ENCODE measurements around the gene COL26A1.

Gene COL26A1

GRCh38 chr7:101368422-101369165 lies 5.9 kb downstream of the COL26A1 start:
- in situ Hi-C loops (cut with MboI; ENCODE audit: low sequenced_read_pairs): no loop called here

DNA sequence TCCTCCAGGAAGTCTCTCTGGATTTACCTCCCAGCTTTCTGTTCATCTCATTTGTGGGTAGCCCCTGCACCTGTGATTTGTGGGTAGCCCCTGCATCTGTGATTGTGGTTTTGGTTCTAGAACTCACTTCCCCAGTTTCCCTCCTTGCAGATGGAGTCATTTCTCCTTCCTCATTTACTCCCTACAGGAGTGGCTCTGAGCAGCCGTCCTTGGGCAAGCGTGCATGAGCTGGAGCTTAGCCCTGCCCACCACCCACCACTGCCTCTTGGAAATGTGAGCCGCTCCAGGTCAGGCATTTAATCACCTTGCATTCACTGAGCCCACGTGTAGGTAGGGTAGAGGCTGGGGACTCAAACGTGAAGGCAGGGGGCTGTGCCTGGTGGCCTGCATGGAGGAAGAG lies 8.2 kb downstream of the COL26A1 start:
- in situ Hi-C loops (cut with MboI; ENCODE audit: low sequenced_read_pairs): no loop called here

- in situ Hi-C loops (cut with MboI; ENCODE audit: low sequenced_read_pairs): no loop called here
These were observed 11.3 kb downstream of the COL26A1 start for GRCh38 chr7:101373812-101374614.

DNA sequence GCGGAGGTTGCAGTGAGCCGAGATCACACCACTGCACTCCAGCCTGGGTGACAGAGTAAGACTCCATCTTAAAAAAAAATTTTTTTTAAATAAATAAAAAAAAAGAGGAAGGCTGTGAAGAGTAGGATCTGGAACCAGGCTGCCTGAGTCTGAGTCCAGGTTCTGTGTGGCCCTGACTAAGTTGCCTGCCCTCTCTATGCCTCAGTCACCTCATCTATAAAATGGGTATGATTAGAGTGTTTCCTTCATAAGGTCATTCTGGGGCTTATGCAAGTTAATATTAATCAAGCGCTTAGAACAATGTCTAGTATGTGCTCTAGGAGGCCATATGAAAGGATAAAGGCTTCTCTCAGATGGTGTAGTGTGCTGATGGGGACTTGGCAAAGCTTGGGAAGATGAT lies 12.3 kb downstream of the COL26A1 start:
- in situ Hi-C loops (cut with MboI; ENCODE audit: low sequenced_read_pairs): no loop called here

DNA sequence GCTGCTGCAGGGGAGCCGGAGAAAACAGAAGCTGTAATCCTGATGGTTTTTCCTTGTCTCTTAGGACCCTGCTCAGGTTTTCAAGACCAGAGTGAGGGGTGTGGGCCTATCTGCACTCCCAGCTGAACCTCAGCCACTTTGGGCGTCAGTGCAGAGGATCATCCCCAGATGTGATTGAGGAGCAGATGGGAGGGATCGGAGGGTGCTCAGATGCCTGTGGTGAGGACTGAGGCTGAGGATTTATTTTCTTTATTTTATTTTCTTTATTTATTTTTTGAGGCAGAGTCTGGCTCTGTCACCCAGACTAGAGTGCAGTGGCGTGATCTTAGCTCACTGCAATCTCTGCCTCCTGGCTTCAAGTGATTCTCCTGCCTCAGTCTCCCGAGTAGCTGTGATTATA lies 13.9 kb downstream of the COL26A1 start:
- in situ Hi-C loops (cut with MboI; ENCODE audit: low sequenced_read_pairs): no loop called here

GRCh38 chr7:101377189-101377736 lies 14.6 kb downstream of the COL26A1 start:
- in situ Hi-C loops (cut with MboI; ENCODE audit: low sequenced_read_pairs): no loop called here

GRCh38 chr7:101378751-101379174 lies 16.1 kb downstream of the COL26A1 start:
- in situ Hi-C loops (cut with MboI; ENCODE audit: low sequenced_read_pairs): no loop called here

GRCh38 chr7:101379302-101379701 lies 16.6 kb downstream of the COL26A1 start:
- in situ Hi-C loops (cut with MboI; ENCODE audit: low sequenced_read_pairs): no loop called here

DNA sequence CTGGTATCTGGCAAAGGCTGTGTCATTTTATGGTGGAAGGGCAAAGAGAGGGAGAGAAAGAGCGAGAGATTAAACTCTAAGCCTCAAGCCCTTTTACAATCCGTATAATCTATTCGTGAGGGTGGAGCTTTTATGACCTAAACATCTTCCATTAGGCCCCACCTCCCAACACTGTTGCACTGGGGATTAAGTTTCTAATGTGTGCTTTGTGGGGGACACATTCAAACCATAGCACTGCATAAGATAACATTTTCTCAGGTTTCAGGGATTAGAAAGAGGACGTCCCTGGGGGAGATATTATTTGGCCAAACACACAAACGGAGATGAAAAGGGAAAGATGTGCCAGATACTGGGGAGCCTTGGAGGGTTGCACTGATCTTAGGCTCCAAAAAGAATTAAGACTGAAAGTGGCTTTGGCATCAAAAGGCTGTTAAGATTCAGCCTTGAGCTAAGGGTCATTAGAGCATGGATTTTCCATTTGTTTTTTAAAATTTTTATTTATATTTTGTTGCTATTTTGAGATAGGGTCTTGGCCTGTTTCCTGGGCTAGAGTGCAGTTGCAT lies 19.0 kb downstream of the COL26A1 start:
- in situ Hi-C loops (cut with MboI; ENCODE audit: low sequenced_read_pairs): no loop called here

GRCh38 chr7:101382937-101383336 lies 20.3 kb downstream of the COL26A1 start:
- in situ Hi-C loops (cut with MboI; ENCODE audit: low sequenced_read_pairs): no loop called here

GRCh38 chr7:101386177-101386557 lies 23.5 kb downstream of the COL26A1 start:
- in situ Hi-C loops (cut with MboI; ENCODE audit: low sequenced_read_pairs): no loop called here

GRCh38 chr7:101386558-101387231 lies 24.0 kb downstream of the COL26A1 start:
- in situ Hi-C loops (cut with MboI; ENCODE audit: low sequenced_read_pairs): no loop called here

DNA sequence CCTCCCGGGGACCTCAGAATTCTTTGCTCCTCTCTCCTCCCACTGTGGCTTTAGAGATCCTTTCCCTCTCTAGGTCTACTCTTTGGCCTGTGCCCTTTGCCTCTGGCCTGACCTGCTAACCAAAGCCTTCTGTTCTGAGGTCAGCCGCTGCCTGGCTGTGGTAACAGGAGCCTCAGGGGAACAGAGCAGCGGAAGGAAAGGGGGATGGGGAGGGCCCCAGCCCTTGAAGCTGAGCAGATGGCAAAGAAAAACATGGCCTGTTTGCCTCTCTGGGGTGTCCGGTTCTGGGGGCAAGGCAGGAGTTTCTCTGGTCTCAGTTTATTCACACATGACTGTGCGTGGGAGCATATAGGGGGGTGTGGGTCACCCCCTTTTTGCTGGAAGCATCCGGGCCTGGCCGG lies 28.2 kb downstream of the COL26A1 start:
- in situ Hi-C loops (cut with MboI; ENCODE audit: low sequenced_read_pairs): no loop called here

- in situ Hi-C loops (cut with MboI; ENCODE audit: low sequenced_read_pairs): no loop called here
These were observed 29.3 kb downstream of the COL26A1 start for GRCh38 chr7:101391991-101392390.

GRCh38 chr7:101393865-101394264 lies 31.2 kb downstream of the COL26A1 start:
- in situ Hi-C loops (cut with MboI; ENCODE audit: low sequenced_read_pairs): no loop called here

DNA sequence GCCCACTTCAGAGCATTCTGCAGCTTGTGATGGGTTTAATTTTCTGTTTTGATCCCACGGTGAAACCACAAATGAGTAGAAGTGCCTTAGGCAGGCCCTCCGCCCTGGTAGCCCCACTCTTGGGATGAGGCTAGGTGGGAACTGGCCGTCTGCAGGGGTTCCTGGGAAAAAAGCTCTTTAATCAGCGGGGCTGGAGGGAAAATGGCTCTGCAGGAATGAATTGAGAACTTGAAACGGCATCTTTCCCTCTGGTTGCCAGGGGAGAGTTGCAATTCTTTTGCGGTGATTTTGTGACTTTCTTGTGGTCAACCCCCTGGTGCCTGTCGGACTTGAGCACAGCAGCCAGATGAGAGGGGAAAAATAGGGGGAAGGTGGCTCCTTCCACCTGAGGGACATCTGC lies 32.7 kb downstream of the COL26A1 start:
- in situ Hi-C loops (cut with MboI; ENCODE audit: low sequenced_read_pairs): no loop called here

- in situ Hi-C loops (cut with MboI; ENCODE audit: low sequenced_read_pairs): no loop called here
These were observed 34.6 kb downstream of the COL26A1 start for GRCh38 chr7:101397243-101397642.

DNA sequence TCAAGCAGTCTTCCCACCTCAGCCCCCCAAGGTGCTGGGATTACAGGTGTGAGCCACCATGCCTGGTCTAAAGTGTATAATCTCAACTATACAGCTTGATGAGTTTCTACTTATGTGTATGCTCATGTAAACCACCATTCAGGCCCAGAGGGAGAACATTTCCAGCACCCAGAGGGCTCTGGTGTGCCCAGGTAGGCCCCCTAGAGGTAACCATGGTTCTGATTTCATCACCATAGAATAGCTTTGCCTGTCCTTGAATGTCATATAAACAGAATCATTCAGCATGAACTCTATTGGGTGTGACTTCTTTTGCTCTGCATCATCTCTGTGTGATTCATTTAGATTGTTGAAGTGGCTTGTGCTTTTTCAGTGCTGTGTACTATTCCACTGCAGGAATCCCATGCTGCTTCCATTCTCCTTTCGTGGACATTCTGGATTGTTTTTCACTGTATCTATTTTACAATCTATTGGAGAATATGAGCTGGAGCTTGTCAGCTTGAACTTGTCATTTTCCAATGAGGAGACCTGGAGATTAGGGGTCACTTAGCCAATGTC lies 35.2 kb downstream of the COL26A1 start:
- in situ Hi-C loops (cut with MboI; ENCODE audit: low sequenced_read_pairs): no loop called here

- in situ Hi-C loops (cut with MboI; ENCODE audit: low sequenced_read_pairs): no loop called here
These were observed 36.0 kb downstream of the COL26A1 start for GRCh38 chr7:101398396-101399289.

GRCh38 chr7:101399759-101400158 lies 37.1 kb downstream of the COL26A1 start:
- in situ Hi-C loops (cut with MboI; ENCODE audit: low sequenced_read_pairs): no loop called here
